ENCODE data around the gene PBXIP1. TPM values are rescaled to one million over a fixed set of nuclear protein-coding genes. Genes with fewer than 3 reads are reported as not detected.

Gene PBXIP1
- total RNA-seq, 1 experiment from 2014 or later = 11.3 TPM

- DNase-seq (ENCODE audit: unreplicated experiment) = peak; percentile 85
- Mint-ChIP-seq H3K27ac (ENCODE audit: low read depth, unreplicated experiment) (peak within 1 kb of the TSS; percentile 33), H3K4me3 (ENCODE audit: unreplicated experiment) (peak within 1 kb of the TSS; percentile 73), H3K4me1 (ENCODE audit: insufficient read depth, unreplicated experiment) (peaks cover 41% of the 10 kb centered on the region), H3K36me3 (ENCODE audit: insufficient read depth, unreplicated experiment) (peaks cover 69% of the 10 kb centered on the region), H3K27me3 (ENCODE audit: insufficient read depth, unreplicated experiment) (no peaks in the 10 kb centered on the region), H3K9me3 (ENCODE audit: unreplicated experiment) (no peaks in the 10 kb centered on the region)
- BruUV-seq (replicated peaks) = no TSS peak
- ChIA-PET POLR2A (interaction anchor here (0.6 to 39.6 kb wide), 27 partner anchors 10 to 740 kb away, joined by 3 to 1917 read pairs (median 4); partner anchors contain the start of genes ADAM15, CKS1B, FLAD1 and KRTCAP2), CTCF (interaction anchor here (0.6 to 3.0 kb wide), 30 partner anchors 8 to 357 kb away, joined by 3 to 34 read pairs (median 4); partner anchors contain the start of genes ADAM15, FLAD1, SHC1 and ZBTB7B)
- TF ChIP-seq, protein P1, sequence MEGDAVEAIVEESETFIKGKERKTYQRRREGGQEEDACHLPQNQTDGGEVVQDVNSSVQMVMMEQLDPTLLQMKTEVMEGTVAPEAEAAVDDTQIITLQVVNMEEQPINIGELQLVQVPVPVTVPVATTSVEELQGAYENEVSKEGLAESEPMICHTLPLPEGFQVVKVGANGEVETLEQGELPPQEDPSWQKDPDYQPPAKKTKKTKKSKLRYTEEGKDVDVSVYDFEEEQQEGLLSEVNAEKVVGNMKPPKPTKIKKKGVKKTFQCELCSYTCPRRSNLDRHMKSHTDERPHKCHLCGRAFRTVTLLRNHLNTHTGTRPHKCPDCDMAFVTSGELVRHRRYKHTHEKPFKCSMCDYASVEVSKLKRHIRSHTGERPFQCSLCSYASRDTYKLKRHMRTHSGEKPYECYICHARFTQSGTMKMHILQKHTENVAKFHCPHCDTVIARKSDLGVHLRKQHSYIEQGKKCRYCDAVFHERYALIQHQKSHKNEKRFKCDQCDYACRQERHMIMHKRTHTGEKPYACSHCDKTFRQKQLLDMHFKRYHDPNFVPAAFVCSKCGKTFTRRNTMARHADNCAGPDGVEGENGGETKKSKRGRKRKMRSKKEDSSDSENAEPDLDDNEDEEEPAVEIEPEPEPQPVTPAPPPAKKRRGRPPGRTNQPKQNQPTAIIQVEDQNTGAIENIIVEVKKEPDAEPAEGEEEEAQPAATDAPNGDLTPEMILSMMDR (IDR thresholded peaks at IDR 0.05; ENCODE audit: unreplicated experiment) = peak; percentile 81
- intact Hi-C loops (cut with micrococcal nuclease) = loop anchor here (1.0 to 2.0 kb wide), 3 partner anchors 11 to 89 kb away; partner anchors contain the start of gene ADAM15
Measured at GRCh38 chr1:154961207-154962155, 5.6 kb upstream of the PBXIP1 start, which contains the start of gene PYGO2. TSS of gene PYGO2 (minus strand) at chr1:154961782. CDS start at chr1:154961576, 206 bp downstream.

DNA sequence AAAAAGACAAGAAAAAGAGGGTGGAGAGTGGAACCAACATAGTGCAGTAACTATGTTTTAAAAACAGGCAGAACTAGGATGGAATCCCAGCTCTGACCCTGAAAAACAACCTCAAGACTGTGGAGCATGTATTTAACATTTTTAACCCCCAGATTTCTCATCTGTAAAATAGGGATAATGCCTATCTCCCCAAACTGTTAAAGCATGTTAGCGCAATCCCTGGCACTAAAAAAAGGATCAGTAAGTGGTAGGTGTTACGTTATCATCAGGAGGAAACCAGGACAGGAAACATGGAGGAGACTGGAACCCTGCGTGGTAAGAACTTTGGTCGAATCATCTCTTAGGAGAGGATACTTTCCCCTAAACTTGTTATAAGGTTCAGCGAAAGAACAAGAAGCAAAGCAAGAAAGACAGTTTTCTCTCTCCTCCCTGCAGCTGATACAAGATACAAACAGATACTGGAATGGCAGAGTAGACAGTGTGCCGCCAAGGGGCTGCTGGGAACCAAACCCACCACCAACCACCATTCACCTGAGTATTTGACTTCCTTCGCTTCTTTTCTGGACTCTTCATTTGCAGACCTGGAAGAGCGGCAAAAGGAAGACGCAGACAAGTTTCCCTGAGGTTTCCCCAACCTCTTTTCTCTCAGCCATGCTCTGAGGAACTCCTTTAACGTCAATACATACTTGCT is 4.7 kb upstream of the PBXIP1 start:
- intact Hi-C loops (cut with micrococcal nuclease) = no loop called here
- DNase-seq (ENCODE audit: unreplicated experiment) = no peak
- Mint-ChIP-seq H3K9me3 (ENCODE audit: unreplicated experiment) (no peaks in the 10 kb centered on the region), H3K4me3 (ENCODE audit: unreplicated experiment) (peak overlapping the region; percentile 73), H3K27ac (ENCODE audit: low read depth, unreplicated experiment) (peak overlapping the region; percentile 33), H3K27me3 (ENCODE audit: insufficient read depth, unreplicated experiment) (no peaks in the 10 kb centered on the region), H3K36me3 (ENCODE audit: insufficient read depth, unreplicated experiment) (peaks cover 60% of the 10 kb centered on the region), H3K4me1 (ENCODE audit: insufficient read depth, unreplicated experiment) (peaks cover 47% of the 10 kb centered on the region)
- TF ChIP-seq, protein P1 (IDR thresholded peaks at IDR 0.05; ENCODE audit: unreplicated experiment) = no peak
- ChIA-PET CTCF (interaction anchor here (0.6 to 3.0 kb wide), 19 partner anchors 9 to 148 kb away, joined by 3 to 34 read pairs (median 4); partner anchors contain the start of gene SHC1), POLR2A (interaction anchor here (0.7 to 39.6 kb wide), 17 partner anchors 9 to 739 kb away, joined by 3 to 1917 read pairs (median 6); partner anchors contain the start of genes ADAM15, CKS1B, FLAD1 and KRTCAP2)
- BruUV-seq (replicated peaks) = no TSS peak

- peaks cover 48% of the 10 kb centered on the region for H3K36me3 Mint-ChIP-seq (ENCODE audit: insufficient read depth, unreplicated experiment)
- H3K4me1 Mint-ChIP-seq (ENCODE audit: insufficient read depth, unreplicated experiment) = peaks cover 48% of the 10 kb centered on the region
- H3K27ac Mint-ChIP-seq (ENCODE audit: low read depth, unreplicated experiment) = peak overlapping the region; percentile 33
- no peak for DNase-seq (ENCODE audit: unreplicated experiment)
- CTCF ChIA-PET = interaction anchor here (0.6 to 1.6 kb wide), 5 partner anchors 10 to 1345 kb away, joined by 3 to 5 read pairs (median 3); no protein-coding TSS in a partner anchor
- H3K27me3 Mint-ChIP-seq (ENCODE audit: insufficient read depth, unreplicated experiment) = no peaks in the 10 kb centered on the region
- H3K9me3 Mint-ChIP-seq (ENCODE audit: unreplicated experiment) = no peaks in the 10 kb centered on the region
- H3K4me3 Mint-ChIP-seq (ENCODE audit: unreplicated experiment) = peak overlapping the region; percentile 73
- TF ChIP-seq, protein P1 (IDR thresholded peaks at IDR 0.05; ENCODE audit: unreplicated experiment) = no peak
- no TSS peak for BruUV-seq (replicated peaks)
- intact Hi-C loops (cut with micrococcal nuclease) = no loop called here
- POLR2A ChIA-PET = interaction anchor here (0.9 to 39.6 kb wide), 3 partner anchors 8 to 29 kb away, joined by 3 to 1917 read pairs (median 114); partner anchors contain the start of genes CKS1B, FLAD1, LENEP and PMVK
Measured at GRCh38 chr1:154959426-154959780, 3.5 kb upstream of the PBXIP1 start.
